Neutrophil (primary cell): Measurements from ENCODE around the gene ARHGAP23.

Experiments
- H3K27ac ChIP-seq: fragments of 200-600 bp; sonication (generic); 2 replicates; pipeline ENCODE4 v1.5.1; 2016; ENCODE audit warnings: mild to moderate bottlenecking, moderate library complexity
- H3K27me3 ChIP-seq: fragments of 200-600 bp; sonication (generic); 2 replicates; pipeline ENCODE4 v1.6.0; 2016; ENCODE audit warnings: mild to moderate bottlenecking
- H3K36me3 ChIP-seq: fragments of 200-600 bp; sonication (generic); 2 replicates; pipeline ENCODE4 v1.5.1; 2017
- H3K4me1 ChIP-seq, 2 experiments: fragments of 200-600 bp in 1 of 2; sonication (generic) in 1 of 2; 1 replicate in 1 of 2; 2 replicates in 1 of 2; pipeline versions ENCODE4 v1.5.1 to v1.6.1; 2013 to 2016; ENCODE audit warnings: low read depth in 1 of 2, low read length in 1 of 2, mild to moderate bottlenecking in 1 of 2, moderate library complexity in 1 of 2; ENCODE audit not compliant: control insufficient read depth in 1 of 2, insufficient read depth in 1 of 2
- H3K4me3 ChIP-seq, 2 experiments: fragments of 200-600 bp in 1 of 2; sonication (generic) in 1 of 2; 1 replicate in 1 of 2; 2 replicates in 1 of 2; pipeline ENCODE4 v1.5.1; 2013 to 2016; ENCODE audit warnings: low read depth in 1 of 2, low read length in 1 of 2, mild to moderate bottlenecking in 1 of 2, moderate library complexity in 1 of 2
- H3K9me3 ChIP-seq: fragments of 200-600 bp; sonication (generic); 2 replicates; pipeline ENCODE4 v1.5.1; 2016
- TF ChIP-seq, protein P1 (sequence below): fragments of 200-600 bp; sonication (generic); IDR thresholded peaks from 2 replicates; pipeline ENCODE4 v1.5.1; 2016; ENCODE audit warnings: antibody characterized with exemption

Gene ARHGAP23

DNA sequence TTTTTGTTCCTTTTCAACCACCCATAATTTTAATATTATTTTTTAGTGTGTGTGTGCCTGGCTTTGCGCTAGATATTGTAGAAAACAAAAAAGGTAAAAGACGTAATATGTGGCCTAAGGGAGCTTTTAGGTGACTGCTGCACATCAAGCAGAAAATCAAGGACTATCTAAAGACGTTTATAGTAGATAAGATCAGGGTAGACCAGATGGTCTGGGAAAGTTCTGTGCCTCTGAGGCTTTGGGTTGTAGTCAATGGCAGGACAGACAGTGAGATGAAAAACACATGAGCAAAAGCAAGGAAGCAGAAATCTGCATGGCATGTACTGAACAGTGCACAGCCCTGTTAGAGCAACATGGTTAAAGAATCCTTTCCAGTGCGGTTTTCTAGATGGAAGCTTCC, 26.8 kb upstream of the ARHGAP23 start:
- TF ChIP-seq, protein P1, sequence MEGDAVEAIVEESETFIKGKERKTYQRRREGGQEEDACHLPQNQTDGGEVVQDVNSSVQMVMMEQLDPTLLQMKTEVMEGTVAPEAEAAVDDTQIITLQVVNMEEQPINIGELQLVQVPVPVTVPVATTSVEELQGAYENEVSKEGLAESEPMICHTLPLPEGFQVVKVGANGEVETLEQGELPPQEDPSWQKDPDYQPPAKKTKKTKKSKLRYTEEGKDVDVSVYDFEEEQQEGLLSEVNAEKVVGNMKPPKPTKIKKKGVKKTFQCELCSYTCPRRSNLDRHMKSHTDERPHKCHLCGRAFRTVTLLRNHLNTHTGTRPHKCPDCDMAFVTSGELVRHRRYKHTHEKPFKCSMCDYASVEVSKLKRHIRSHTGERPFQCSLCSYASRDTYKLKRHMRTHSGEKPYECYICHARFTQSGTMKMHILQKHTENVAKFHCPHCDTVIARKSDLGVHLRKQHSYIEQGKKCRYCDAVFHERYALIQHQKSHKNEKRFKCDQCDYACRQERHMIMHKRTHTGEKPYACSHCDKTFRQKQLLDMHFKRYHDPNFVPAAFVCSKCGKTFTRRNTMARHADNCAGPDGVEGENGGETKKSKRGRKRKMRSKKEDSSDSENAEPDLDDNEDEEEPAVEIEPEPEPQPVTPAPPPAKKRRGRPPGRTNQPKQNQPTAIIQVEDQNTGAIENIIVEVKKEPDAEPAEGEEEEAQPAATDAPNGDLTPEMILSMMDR = no peak
- no peak overlapping the region for H3K27ac ChIP-seq
- H3K36me3 ChIP-seq = peaks cover 20% of the 10 kb centered on the region
- H3K4me3 ChIP-seq = no peak overlapping the region
- no peaks in the 10 kb centered on the region for H3K9me3 ChIP-seq
- H3K4me1 ChIP-seq = no peaks in the 10 kb centered on the region
- no peaks in the 10 kb centered on the region for H3K27me3 ChIP-seq

- Histone ChIP-seq H3K27me3 (no peaks in the 10 kb centered on the region), H3K9me3 (no peaks in the 10 kb centered on the region), H3K4me3 (no peak overlapping the region), H3K27ac (no peak overlapping the region), H3K36me3 (peaks cover 20% of the 10 kb centered on the region), H3K4me1 (no peaks in the 10 kb centered on the region)
- TF ChIP-seq, protein P1 = no peak
Measured at GRCh38 chr17:38402897-38403296, 25.4 kb upstream of the ARHGAP23 start.

GRCh38 chr17:38403491-38403890, 24.8 kb upstream of the ARHGAP23 start:
- H3K4me1 ChIP-seq = no peaks in the 10 kb centered on the region
- H3K27me3 ChIP-seq = no peaks in the 10 kb centered on the region
- TF ChIP-seq, protein P1 = no peak
- no peak overlapping the region for H3K27ac ChIP-seq
- H3K36me3 ChIP-seq = peaks cover 20% of the 10 kb centered on the region
- no peaks in the 10 kb centered on the region for H3K9me3 ChIP-seq
- H3K4me3 ChIP-seq = no peak overlapping the region

DNA sequence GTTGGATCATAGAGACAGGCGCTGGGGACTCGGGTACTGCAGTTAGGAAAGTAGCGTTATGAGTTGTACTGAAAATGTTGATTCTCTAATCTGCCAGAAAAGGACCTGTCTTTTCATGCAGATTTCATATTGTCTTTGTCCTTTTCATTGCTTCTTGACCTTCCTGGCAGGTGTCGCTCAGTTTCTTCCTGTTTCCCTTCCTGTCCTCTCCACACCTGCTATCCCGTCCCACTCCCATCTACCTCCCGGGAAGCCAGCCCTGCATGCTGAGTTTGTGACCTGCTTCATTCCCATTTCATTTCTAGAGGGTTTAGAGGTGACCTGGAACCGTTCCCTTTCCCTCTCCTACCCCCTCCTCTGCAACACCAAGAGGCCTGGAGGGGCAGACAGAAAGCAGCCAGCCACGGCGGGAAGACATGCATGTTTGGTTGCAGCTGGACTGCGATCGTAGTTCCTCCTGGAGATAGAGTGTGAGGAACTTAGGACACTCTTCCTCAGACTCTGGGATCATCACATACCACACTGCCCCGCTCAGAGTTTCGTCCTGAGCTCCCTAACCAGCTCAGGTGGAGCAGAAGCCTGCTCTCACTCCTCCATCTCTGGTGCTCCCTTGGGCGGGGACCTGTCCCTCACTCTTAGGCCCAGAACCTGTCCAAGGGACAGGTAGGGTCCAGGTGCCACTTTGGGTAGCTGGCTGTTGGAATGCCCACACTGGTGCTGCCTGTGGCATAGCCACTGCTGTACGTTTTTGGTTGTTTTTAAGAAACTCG, 23.9 kb upstream of the ARHGAP23 start:
- no peak overlapping the region for H3K27ac ChIP-seq
- TF ChIP-seq, protein P1 = no peak

GRCh38 chr17:38405654-38406053, 22.6 kb upstream of the ARHGAP23 start:
- Histone ChIP-seq H3K36me3 (peaks cover 4% of the 10 kb centered on the region), H3K27me3 (no peaks in the 10 kb centered on the region), H3K27ac (no peak overlapping the region), H3K4me1 (no peaks in the 10 kb centered on the region), H3K4me3 (no peak overlapping the region), H3K9me3 (no peaks in the 10 kb centered on the region)
- TF ChIP-seq, protein P1 = no peak

More for the DNA sequence above, 23.9 kb upstream of the ARHGAP23 start:
- Histone ChIP-seq H3K4me1 (no peaks in the 10 kb centered on the region), H3K27me3 (no peaks in the 10 kb centered on the region), H3K4me3 (no peak overlapping the region), H3K9me3 (no peaks in the 10 kb centered on the region), H3K36me3 (peaks cover 17% of the 10 kb centered on the region)
